Measurements from ENCODE around the gene HDAC5. TPM values are rescaled to one million over a fixed set of nuclear protein-coding genes. Genes with fewer than 3 reads are reported as not detected.

HDAC5 gene
- total RNA-seq, 1 experiment from 2014 or later = 11.5 TPM

DNA sequence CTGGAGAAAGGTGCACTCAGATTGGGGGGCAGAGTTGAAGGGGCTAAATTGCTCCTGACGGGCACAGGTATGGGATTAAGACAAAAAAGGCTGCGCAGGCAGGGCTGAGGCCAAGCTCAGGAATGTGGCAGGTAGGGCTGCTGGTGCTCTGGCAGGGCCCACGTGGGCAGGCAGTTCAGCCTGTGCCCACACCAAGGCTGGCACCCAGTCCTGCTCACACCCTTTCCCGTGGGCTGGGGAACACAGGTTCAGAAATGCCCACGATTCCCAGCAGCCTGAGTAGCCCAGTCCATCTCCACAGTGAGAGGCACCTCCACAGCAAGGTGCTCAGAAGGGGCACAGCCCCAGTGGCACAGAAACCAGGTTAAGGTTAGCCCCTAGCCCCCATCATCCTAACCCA is 4.4 kb downstream of the HDAC5 start:
- CTCF ChIA-PET = interaction anchor here (1.3 kb wide), 1 partner anchor 36 kb away, joined by 5 read pairs; no protein-coding TSS in a partner anchor
- Histone ChIP-seq H3K4me1 (ENCODE audit: control insufficient read depth, insufficient read depth, low read length) (peaks cover under 1% of the 10 kb centered on the region; the same call in 1 of the 2 replicates), H3K27ac (ENCODE audit: low read length) (no peak overlapping the region), H3K36me3 (ENCODE audit: control insufficient read depth, insufficient read depth, low read length) (no peaks in the 10 kb centered on the region), H3K9me3 (ENCODE audit: control insufficient read depth, insufficient read depth, low read depth, low read length) (no peaks in the 10 kb centered on the region), H3K4me3 (ENCODE audit: low read depth in 2 of 2, low read length in 2 of 2) (no peak overlapping the region), H3K27me3 (ENCODE audit: control insufficient read depth, insufficient read depth, low read length) (no peaks in the 10 kb centered on the region)
- no peak for TF ChIP-seq CTCF (IDR thresholded peaks at IDR 0.05)
- TF ChIP-seq POLR2AphosphoS5 (IDR thresholded peaks at IDR 0.05; ENCODE audit: low read depth, low read length) = no peak
- TF ChIP-seq TCF7L2 (IDR thresholded peaks at IDR 0.05; ENCODE audit: low read depth, low read length) = no peak
- no peak for TF ChIP-seq SIN3A (IDR thresholded peaks at IDR 0.05; ENCODE audit: borderline replicate concordance, insufficient read depth, low read depth, low read length)
- TF ChIP-seq, protein P1, sequence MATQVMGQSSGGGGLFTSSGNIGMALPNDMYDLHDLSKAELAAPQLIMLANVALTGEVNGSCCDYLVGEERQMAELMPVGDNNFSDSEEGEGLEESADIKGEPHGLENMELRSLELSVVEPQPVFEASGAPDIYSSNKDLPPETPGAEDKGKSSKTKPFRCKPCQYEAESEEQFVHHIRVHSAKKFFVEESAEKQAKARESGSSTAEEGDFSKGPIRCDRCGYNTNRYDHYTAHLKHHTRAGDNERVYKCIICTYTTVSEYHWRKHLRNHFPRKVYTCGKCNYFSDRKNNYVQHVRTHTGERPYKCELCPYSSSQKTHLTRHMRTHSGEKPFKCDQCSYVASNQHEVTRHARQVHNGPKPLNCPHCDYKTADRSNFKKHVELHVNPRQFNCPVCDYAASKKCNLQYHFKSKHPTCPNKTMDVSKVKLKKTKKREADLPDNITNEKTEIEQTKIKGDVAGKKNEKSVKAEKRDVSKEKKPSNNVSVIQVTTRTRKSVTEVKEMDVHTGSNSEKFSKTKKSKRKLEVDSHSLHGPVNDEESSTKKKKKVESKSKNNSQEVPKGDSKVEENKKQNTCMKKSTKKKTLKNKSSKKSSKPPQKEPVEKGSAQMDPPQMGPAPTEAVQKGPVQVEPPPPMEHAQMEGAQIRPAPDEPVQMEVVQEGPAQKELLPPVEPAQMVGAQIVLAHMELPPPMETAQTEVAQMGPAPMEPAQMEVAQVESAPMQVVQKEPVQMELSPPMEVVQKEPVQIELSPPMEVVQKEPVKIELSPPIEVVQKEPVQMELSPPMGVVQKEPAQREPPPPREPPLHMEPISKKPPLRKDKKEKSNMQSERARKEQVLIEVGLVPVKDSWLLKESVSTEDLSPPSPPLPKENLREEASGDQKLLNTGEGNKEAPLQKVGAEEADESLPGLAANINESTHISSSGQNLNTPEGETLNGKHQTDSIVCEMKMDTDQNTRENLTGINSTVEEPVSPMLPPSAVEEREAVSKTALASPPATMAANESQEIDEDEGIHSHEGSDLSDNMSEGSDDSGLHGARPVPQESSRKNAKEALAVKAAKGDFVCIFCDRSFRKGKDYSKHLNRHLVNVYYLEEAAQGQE (IDR thresholded peaks at IDR 0.05; ENCODE audit: insufficient read depth in 1 of 2, low read depth in 2 of 2, low read length in 1 of 2) = no peak
- intact Hi-C loops (cut with micrococcal nuclease; ENCODE audit: unreplicated experiment) (no loop called here), in situ Hi-C loops (cut with HindIII; ENCODE audit: low pct_unique_long_range_greater_than_20kb, low sequenced_read_pairs) (no loop called here)
- POLR2A ChIA-PET = no interaction called here
- no peak for DNase-seq (ENCODE audit: low read depth, low spot score)
- BruUV-seq (replicated peaks) = no TSS peak
- no peak for ATAC-seq

DNA sequence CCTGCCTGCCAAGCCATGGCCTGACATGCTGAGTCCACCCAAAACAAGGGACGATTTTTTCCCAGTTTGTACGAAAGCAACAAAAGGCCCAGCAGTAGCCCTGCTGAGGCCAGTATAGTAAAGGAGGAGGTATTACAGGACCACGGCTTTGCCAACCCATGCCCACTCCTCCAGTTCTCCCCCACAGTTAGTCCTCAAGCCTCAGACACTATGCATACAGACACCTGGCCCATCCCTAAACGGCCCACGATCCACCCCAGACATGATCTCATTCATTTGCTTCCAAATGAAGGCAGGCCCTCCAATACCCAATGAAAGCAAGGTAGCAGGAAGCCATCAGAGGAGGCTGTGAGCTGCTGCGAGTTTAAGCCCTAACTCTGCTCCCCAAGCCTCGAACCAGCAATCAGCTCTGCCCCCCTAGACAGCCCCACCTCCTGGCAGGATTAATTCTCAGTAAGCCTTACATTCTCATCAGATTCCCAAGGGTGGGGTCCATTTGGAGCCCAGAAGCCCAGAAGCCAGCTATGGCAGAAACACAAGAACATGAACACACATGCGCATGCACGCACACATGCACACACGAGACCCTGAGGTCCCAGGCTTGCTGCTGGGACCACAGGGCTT is 4.9 kb downstream of the HDAC5 start:
- intact Hi-C loops (cut with micrococcal nuclease; ENCODE audit: unreplicated experiment) = no loop called here

More for the DNA sequence above, 4.9 kb downstream of the HDAC5 start:
- DNase-seq (ENCODE audit: low read depth, low spot score) (no peak), ATAC-seq (no peak)
- H3K9me3 ChIP-seq (ENCODE audit: control insufficient read depth, insufficient read depth, low read depth, low read length) = no peaks in the 10 kb centered on the region
- ChIA-PET CTCF (interaction anchor here (1.3 kb wide), 1 partner anchor 35 kb away, joined by 5 read pairs; no protein-coding TSS in a partner anchor), POLR2A (no interaction called here)
- in situ Hi-C loops (cut with HindIII; ENCODE audit: low pct_unique_long_range_greater_than_20kb, low sequenced_read_pairs) = no loop called here
- no peak overlapping the region for H3K27ac ChIP-seq (ENCODE audit: low read length)
- H3K4me3 ChIP-seq (ENCODE audit: low read depth in 2 of 2, low read length in 2 of 2) = no peak overlapping the region
- no peaks in the 10 kb centered on the region for H3K27me3 ChIP-seq (ENCODE audit: control insufficient read depth, insufficient read depth, low read length)
- TF ChIP-seq POLR2AphosphoS5 (IDR thresholded peaks at IDR 0.05; ENCODE audit: low read depth, low read length) (no peak), TCF7L2 (IDR thresholded peaks at IDR 0.05; ENCODE audit: low read depth, low read length) (no peak), SIN3A (IDR thresholded peaks at IDR 0.05; ENCODE audit: borderline replicate concordance, insufficient read depth, low read depth, low read length) (no peak), CTCF (IDR thresholded peaks at IDR 0.05) (no peak)
- TF ChIP-seq, protein P1 (IDR thresholded peaks at IDR 0.05; ENCODE audit: insufficient read depth in 1 of 2, low read depth in 2 of 2, low read length in 1 of 2) = no peak
- no peaks in the 10 kb centered on the region; the same call in 1 of the 2 replicates for H3K4me1 ChIP-seq (ENCODE audit: control insufficient read depth, insufficient read depth, low read length)
- BruUV-seq (replicated peaks) = no TSS peak
- H3K36me3 ChIP-seq (ENCODE audit: control insufficient read depth, insufficient read depth, low read length) = no peaks in the 10 kb centered on the region
